Loucy (cell line): ENCODE data around the gene C1QTNF8.

Source experiments
- EZH2phosphoT487 ChIP-seq: fragments of 200-600 bp; IDR thresholded peaks from 2 replicates; pipeline ENCODE4 v1.6.1; 2018; ENCODE audit warnings: antibody characterized with exemption, mild to moderate bottlenecking, moderate library complexity, borderline replicate concordance
- TF ChIP-seq, protein P1 (sequence below): fragments of 200-600 bp; sonication (generic); conservative IDR thresholded peaks from 2 replicates; pipeline ENCODE4 v1.5.1; 2014; ENCODE audit warnings: mild to moderate bottlenecking, antibody characterized with exemption, low read length

DNA sequence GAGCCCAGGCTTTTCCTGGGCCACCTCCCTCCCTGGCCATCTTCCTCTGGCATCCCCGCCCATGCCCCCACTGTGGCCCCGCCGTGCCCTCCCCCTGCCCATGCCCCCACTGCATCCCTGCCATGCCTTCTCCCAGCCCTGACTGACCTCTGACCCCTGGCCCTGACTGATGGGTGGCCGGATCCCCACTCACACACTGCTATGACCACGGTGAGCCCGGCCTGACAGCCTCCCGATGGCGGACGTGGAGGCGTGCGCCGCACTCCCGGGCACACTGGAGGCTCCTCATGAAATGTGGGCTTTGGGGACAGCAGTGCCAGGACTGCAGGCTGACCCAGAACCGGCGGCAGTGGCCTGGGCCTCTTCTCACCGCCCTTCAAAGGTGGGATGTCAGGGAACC, 10.6 kb upstream of the C1QTNF8 start:
- TF ChIP-seq, protein P1, sequence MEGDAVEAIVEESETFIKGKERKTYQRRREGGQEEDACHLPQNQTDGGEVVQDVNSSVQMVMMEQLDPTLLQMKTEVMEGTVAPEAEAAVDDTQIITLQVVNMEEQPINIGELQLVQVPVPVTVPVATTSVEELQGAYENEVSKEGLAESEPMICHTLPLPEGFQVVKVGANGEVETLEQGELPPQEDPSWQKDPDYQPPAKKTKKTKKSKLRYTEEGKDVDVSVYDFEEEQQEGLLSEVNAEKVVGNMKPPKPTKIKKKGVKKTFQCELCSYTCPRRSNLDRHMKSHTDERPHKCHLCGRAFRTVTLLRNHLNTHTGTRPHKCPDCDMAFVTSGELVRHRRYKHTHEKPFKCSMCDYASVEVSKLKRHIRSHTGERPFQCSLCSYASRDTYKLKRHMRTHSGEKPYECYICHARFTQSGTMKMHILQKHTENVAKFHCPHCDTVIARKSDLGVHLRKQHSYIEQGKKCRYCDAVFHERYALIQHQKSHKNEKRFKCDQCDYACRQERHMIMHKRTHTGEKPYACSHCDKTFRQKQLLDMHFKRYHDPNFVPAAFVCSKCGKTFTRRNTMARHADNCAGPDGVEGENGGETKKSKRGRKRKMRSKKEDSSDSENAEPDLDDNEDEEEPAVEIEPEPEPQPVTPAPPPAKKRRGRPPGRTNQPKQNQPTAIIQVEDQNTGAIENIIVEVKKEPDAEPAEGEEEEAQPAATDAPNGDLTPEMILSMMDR, result no peak
- no peak for TF ChIP-seq EZH2phosphoT487
